Upper lobe of left lung (tissue), 4 donors: ENCODE data around the gene MPDZ.

ENCODE experiments used
- CTCF ChIP-seq, 6 experiments: fragments of 450-650 bp in 4 of 6; fragments of 200-600 bp in 2 of 6; sonication (generic) in 2 of 6; IDR thresholded peaks; one replicate each; pipeline ENCODE4 v1.5.1; 2016 to 2019; ENCODE audit warnings: antibody characterized with exemption in 6 of 6
- POLR2A ChIP-seq, 4 donors: fragments of 450-650 bp; IDR thresholded peaks; one replicate each; pipeline ENCODE4 v1.5.1; 2016 to 2017; ENCODE audit warnings: antibody characterized with exemption in 4 of 4, mild to moderate bottlenecking in 2 of 4
- POLR2AphosphoS5 ChIP-seq, 2 donors: sonication (generic); formaldehyde crosslinking; IDR thresholded peaks; one replicate each; pipeline ENCODE4 v1.5.1; 2017; ENCODE audit warnings: antibody characterized with exemption in 2 of 2

- no peak for TF ChIP-seq POLR2A (IDR thresholded peaks at IDR 0.05)
- TF ChIP-seq CTCF (IDR thresholded peaks at IDR 0.05), result no peak
- TF ChIP-seq POLR2AphosphoS5 (IDR thresholded peaks at IDR 0.05), result no peak
Observed at GRCh38 chr9:13292782-13293181, 13.3 kb upstream of the MPDZ start.
